NCI-H2029 (cell line): ENCODE results near the gene SNX33.
"Not testable (repeated sequence)": the region's sequence is repeated elsewhere in the genome, so short reads cannot be mapped to it uniquely, and the experiment has no call there.

Experiments used
- DNase-seq: peaks from one replicate; lab custom pipeline; 2025; lab: John Stamatoyannopoulos, UW

SNX33 gene

GRCh38 chr15:75699961-75700874 lies 52.5 kb downstream of the SNX33 start:
- not testable (repeated sequence) for DNase-seq

DNA sequence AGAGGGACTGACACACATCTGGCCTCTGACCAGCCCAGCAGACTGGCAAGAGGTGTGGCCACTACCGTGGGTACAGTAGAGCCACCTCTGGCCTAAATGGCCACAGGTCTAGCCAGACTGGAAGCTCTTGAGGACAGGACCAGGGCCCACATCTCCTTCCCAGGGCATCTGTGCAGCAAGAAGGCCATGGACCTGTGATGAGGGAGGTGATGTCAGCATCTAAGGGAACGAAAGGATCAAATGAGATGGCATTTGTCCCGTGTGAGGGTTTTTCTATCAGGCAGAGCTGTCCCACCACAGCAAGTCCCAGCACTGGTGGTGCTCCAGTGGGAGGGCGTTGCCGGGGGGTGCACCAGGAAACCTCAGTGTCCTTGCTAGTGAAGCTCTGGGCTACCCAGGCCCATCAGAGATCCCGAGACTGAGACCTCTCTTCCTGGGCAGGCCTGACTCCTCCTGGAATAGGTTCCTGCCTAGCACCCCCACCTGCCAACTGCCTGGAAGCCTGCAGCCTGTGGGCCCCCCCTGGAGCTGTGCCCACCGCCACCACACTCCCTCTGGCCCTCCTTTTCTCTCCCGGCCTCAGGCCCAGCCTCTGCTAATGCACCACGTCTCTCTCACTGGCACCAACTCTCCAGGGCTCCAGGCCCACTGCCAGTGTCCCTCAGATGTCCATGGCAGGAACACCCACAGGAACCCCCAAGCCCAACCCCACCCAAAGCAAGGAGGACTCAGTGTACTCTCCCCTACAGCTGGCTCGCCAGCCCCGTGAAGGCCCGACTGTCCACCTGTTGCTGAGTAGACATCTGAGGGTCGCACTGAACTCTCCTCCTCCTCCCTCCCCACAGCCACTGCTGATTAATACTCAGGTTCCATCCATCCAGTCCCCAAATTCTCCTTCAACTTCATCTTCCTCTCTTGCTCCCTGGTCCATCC lies 53.6 kb downstream of the SNX33 start:
- not testable (repeated sequence) for DNase-seq

GRCh38 chr15:75702436-75702835 lies 54.7 kb downstream of the SNX33 start:
- no peak for DNase-seq

DNA sequence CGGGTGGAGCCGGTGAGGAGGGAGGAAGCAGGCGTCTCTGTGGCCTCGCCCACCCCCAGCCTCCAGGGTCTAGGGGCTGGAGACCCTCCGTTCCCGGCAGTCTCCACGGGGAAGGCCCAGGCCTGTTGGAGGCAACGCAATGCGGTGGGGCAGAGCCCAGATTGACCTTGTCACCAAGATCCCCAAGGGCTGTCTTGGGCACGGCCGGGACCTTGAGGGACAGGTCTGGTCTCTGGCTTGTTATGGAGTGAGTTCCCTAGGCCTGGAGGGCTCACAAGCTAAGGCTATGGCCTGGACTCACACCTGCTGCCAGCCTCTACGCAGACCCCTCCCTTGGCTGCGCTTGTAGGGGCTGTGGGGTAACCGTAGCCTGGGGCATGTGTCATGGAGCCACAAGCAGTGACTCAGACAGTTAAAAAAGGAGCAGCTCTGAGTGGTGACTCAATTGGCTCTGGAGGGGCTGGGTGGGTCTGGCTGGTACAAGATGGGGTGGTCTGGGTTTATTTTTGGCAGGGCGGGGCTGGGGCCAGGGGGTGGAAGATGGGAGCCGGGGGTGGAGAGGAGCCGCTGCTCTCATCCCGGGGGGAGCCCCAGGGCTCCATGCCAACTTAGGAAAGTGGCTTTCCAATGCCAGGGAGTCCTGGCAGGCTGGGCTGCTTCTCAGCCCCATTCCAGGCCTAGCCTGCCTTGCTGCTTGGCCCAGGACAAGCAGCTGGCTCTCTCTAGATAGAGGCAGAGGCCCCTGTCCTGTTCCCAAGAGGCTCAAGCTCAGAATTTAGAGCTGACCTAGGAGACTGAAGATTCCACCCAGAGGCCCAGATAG lies 55.9 kb downstream of the SNX33 start:
- DNase-seq = not testable (repeated sequence)

DNA sequence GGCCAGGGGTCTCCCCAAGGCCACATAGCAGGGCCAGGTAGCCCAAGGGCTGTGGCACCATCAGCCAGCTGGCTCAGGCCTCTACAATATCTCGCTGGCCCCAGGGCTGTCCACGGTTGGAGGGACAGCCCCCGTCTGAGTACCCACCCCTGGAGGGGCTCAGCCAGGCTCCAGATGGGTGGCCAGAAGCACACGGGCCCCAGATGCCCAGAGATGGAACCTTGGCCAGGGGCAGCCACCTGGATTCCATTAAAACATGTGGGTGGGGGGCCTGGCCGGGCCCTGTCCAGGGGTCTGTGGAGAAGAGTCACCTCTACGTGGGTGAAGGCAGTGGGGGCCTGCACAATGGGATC lies 56.5 kb downstream of the SNX33 start:
- DNase-seq = no peak

- DNase-seq = no peak
Measured at GRCh38 chr15:75704618-75705017, 56.9 kb downstream of the SNX33 start.

GRCh38 chr15:75705375-75705774 lies 57.7 kb downstream of the SNX33 start:
- DNase-seq = not testable (repeated sequence)

GRCh38 chr15:75705854-75706681 lies 58.4 kb downstream of the SNX33 start:
- DNase-seq = no peak

DNA sequence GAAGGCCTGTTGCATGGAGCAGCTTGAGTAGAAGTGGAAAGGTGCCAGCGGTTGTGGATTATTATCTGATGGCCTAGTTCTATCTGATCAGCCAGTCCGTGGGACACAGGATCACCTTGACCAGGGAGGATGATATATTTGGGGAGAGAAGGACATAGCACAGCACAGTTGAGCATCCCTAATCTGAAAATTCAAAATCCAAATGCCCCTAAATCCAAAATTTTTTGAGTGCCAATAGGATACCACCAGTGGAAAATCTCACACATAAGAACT lies 58.9 kb downstream of the SNX33 start:
- DNase-seq = no peak

- DNase-seq = not testable (repeated sequence)
Measured at GRCh38 chr15:75709458-75709857, 61.7 kb downstream of the SNX33 start.

- not testable (repeated sequence) for DNase-seq
Measured at GRCh38 chr15:75710874-75711273, 63.2 kb downstream of the SNX33 start.

DNA sequence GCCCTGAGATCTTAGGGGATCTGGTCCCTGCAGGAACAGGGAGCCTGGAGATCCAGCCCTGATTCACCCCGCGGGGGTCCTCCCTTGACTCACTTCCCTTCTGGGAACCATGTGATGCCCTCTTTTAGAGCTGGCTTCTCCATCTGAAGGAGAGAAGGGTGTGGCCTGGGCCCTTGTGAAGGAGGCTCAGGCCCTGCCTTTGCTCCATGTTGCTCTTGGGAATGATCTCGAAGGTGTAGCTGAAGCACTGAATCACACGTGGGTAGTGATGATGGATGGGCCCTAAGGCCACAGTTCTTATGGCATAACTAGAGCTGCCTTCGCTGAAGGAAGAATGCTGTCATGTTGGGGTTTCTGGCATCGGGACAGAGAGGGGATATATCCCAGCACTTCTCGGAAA lies 63.8 kb downstream of the SNX33 start:
- DNase-seq = not testable (repeated sequence)
